NCI-H1417 (cell line): ENCODE data around the gene GRHL3.

ENCODE experiments used
- DNase-seq, 3 experiments: peaks; one replicate each; lab custom pipeline; 2025; lab: John Stamatoyannopoulos, UW

Gene GRHL3

GRCh38 chr1:24393892-24394291 lies 74.7 kb downstream of the GRHL3 start:
- DNase-seq: peak in 1 of 3 experiments; percentile 4

GRCh38 chr1:24400065-24400464 lies 80.9 kb downstream of the GRHL3 start:
- no peak for DNase-seq

DNA sequence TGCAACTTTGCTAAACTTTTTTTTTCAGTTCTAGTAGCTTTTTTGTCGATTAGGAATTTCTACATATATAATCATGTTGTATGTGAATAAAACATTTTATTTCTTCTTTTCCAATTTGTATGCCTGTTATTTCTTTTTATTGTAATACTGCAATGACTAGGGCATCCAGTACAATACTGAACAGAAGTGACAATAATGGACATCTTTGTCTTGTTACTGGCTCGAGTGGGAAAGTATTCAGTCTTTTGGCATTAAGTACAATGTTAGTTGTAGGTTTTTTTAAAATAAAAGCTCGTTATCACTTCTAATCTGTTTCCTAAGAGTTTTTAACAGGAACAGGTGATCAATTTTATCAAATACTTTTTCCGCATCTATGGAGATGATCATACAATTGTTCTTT lies 84.6 kb downstream of the GRHL3 start:
- DNase-seq: no peak
